T-helper 9 cell (primary cell): ENCODE data around the gene TULP1.
"Not testable (repeated sequence)": the region's sequence is repeated elsewhere in the genome, so short reads cannot be mapped to it uniquely, and the experiment has no call there.

Experiments
- DNase-seq: peaks from one replicate; pipeline ENCODE4 v3.0.0-alpha.2; 2020

The TULP1 gene

GRCh38 chr6:35521235-35521634, 8.5 kb upstream of the TULP1 start:
- DNase-seq = no peak

GRCh38 chr6:35519313-35520015, 6.8 kb upstream of the TULP1 start:
- no peak for DNase-seq

GRCh38 chr6:35518566-35519312, 6.0 kb upstream of the TULP1 start:
- DNase-seq = no peak

- not testable (repeated sequence) for DNase-seq
Observed at GRCh38 chr6:35517978-35518377, 5.3 kb upstream of the TULP1 start.

- no peak for DNase-seq
Observed at GRCh38 chr6:35516712-35517111, 4.0 kb upstream of the TULP1 start.

GRCh38 chr6:35515939-35516338, 3.2 kb upstream of the TULP1 start:
- DNase-seq = not testable (repeated sequence)

GRCh38 chr6:35514587-35514986, 1.9 kb upstream of the TULP1 start:
- DNase-seq = no peak

GRCh38 chr6:35512006-35512405, 690 bp downstream of the TULP1 start:
- no peak for DNase-seq

- no peak for DNase-seq
Observed at GRCh38 chr6:35511562-35511941, 1.1 kb downstream of the TULP1 start.

GRCh38 chr6:35510916-35511561, 1.7 kb downstream of the TULP1 start:
- DNase-seq = no peak

GRCh38 chr6:35508542-35508941, 4.2 kb downstream of the TULP1 start:
- DNase-seq = no peak

GRCh38 chr6:35508027-35508426, 4.7 kb downstream of the TULP1 start:
- no peak for DNase-seq

- DNase-seq = no peak
Observed at GRCh38 chr6:35507221-35507620, 5.5 kb downstream of the TULP1 start.

- no peak for DNase-seq
Observed at GRCh38 chr6:35506536-35506935, 6.2 kb downstream of the TULP1 start.

GRCh38 chr6:35505999-35506412, 6.7 kb downstream of the TULP1 start:
- DNase-seq = no peak

GRCh38 chr6:35503534-35503933, 9.2 kb downstream of the TULP1 start:
- DNase-seq = no peak

- no peak for DNase-seq
Observed at GRCh38 chr6:35501784-35502183, 10.9 kb downstream of the TULP1 start.

GRCh38 chr6:35500782-35501181, 11.9 kb downstream of the TULP1 start:
- DNase-seq = no peak

GRCh38 chr6:35499372-35499771, 13.3 kb downstream of the TULP1 start:
- no peak for DNase-seq

- no peak for DNase-seq
Observed at GRCh38 chr6:35498422-35499067, 14.2 kb downstream of the TULP1 start.

- peak; percentile 27 for DNase-seq
Observed at GRCh38 chr6:35497571-35498421, 14.9 kb downstream of the TULP1 start.

- peak; percentile 50 for DNase-seq
Observed at GRCh38 chr6:35496841-35497570, 15.7 kb downstream of the TULP1 start, which contains the start of gene TEAD3. TEAD3 (minus strand) TSS chr6:35497079.
